ENCODE data around the gene CKLF.
"Not testable (repeated sequence)": the region's sequence is repeated elsewhere in the genome, so short reads cannot be mapped to it uniquely, and the experiment has no call there.

The CKLF gene

DNA sequence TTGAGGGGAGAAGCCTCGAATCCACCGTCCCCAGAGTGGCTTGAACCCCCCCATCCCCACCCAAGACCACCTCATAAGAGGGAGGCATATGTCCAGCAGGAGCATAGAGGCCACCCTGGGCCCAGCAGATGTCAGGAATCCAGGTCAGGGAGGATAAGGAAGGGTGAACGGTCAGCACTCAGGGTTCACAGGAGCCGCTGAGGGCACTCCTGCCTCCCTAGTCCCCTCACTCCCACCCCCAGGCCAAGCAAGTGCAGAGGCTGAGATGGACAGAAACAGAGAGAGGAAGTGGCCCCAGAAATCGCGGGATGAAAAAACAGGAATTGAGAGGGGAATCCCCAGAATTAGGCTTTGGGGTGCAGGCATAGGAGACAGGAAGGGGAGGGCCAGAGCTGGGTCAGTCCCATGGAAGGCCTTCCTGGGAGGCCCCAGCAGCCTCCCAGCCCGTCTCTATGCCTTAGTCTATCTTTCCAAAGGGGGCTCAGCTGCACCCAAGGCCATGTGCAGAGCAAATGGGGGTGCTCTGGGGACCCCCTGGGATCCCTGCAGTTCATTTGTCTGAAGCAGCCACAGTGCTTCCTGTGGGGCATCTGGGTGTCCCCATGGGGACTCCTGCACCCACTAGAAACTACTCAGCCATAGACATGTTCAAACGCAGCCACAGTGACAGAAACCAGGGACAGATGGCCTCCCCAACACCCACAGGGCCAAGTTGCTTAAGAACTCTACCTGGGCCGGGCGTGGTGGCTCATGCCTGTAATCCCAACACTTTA is 53.8 kb downstream of the CKLF start:
- H3K4me1 Mint-ChIP-seq: peaks cover 36% of the 10 kb centered on the region
- peak overlapping the region; percentile 93 for H3K27ac Mint-ChIP-seq
- H3K27me3 Mint-ChIP-seq: no peaks in the 10 kb centered on the region
- H3K36me3 Mint-ChIP-seq: no peaks in the 10 kb centered on the region
- H3K9me3 Mint-ChIP-seq: no peaks in the 10 kb centered on the region
- H3K4me3 Mint-ChIP-seq: peak overlapping the region; percentile 84

DNA sequence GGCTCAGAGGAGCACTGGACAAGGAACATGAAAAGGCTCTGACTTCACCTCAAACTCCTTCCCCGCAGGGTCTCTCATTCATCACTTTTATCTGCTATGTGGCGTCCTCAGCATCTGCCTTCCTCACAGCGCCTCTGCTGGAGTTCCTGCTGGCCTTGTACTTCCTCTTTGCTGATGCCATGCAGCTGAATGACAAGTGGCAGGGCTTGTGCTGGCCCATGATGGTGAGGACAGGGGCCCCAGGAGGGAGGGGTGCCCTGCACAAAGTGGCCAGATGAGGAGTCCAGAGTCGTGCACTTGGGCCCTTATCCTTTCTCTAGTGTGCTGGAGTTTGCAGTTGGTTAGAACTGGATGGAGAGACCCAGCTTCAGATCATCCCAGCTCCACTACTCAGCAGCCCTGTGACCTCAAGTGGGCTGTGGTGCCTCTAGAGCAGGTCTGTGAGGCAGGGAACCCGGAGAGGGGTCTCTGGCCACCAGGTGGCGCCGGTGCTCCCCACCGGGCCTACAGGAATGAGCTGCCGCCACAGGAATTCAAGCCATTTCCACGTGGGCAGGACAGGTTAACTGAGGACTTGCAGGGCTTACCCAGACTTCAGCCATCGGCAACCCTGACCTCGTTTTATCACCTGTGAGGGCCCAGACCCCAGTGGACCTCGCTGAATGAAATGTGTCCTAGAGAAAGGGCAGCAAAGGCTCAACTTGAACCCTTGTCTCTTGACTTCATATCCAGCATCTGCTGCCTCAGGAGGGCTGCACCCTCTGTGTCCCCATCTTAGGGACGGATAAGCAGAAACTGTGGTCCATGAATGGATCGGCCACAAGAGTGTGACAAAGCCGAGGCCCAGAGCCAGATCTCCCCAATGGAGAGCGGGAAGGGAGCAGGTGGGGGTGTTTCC is 56.1 kb downstream of the CKLF start:
- Mint-ChIP-seq H3K9me3 (no peaks in the 10 kb centered on the region), H3K36me3 (no peaks in the 10 kb centered on the region), H3K27ac (no peak overlapping the region), H3K27me3 (no peaks in the 10 kb centered on the region), H3K4me1 (peaks cover 29% of the 10 kb centered on the region), H3K4me3 (no peak overlapping the region)

DNA sequence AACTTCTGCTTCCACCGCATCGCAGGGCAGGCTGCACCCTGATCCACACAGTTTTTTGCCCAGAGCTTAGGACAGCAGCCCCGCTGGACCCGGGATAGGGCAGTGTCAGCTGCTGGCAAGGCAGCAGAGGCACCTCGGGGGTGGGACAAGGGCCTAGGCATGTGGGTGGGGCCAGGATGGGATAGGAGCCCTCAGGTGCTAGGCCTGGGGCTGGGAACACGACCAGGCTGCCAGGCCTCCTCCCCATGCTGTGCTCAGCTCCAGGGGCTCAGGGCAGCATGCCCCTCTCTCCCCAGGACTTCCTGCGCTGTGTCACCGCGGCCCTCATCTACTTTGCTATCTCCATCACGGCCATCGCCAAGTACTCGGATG is 56.7 kb downstream of the CKLF start:
- Mint-ChIP-seq H3K9me3 (no peaks in the 10 kb centered on the region), H3K27ac (no peak overlapping the region), H3K4me1 (peaks cover 24% of the 10 kb centered on the region), H3K36me3 (no peaks in the 10 kb centered on the region), H3K27me3 (no peaks in the 10 kb centered on the region), H3K4me3 (no peak overlapping the region)

DNA sequence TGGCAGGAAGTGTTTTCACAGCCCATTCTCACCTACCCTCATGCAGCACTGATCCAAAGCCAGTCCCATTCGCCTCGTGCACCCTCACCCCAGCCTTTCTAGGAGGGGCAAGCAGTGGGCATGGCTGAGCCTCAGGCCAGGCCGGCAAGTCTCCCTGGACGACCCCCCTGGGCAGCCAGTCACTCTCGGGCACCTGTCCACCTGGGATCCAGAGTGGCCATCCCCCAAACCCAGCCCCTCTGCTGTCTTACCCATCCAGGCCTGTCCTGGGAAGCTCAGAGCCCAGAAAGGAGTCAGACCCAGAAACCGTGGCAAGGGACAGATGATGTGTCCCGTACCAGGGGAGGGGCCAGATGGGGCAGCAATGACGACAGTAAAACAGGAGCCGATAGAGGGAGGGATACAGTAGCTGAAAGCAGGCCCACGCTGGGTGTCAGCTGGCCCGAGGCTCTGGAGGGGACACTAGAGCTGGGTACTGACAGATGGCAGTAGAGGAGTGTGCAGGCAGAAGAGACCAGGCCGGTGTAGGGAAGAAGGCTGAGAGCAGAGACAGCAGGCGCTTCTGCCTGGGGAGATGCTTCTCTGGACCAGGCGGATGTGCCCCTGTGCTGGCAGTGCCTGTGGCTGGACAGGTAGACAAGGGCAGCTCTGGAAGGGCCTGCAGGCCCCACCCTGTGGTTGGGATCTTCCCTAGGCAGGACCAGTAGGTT is 57.9 kb downstream of the CKLF start:
- Mint-ChIP-seq H3K36me3 (no peaks in the 10 kb centered on the region), H3K27me3 (no peaks in the 10 kb centered on the region), H3K4me1 (peaks cover 24% of the 10 kb centered on the region), H3K4me3 (no peak overlapping the region), H3K27ac (no peak overlapping the region), H3K9me3 (no peaks in the 10 kb centered on the region)

DNA sequence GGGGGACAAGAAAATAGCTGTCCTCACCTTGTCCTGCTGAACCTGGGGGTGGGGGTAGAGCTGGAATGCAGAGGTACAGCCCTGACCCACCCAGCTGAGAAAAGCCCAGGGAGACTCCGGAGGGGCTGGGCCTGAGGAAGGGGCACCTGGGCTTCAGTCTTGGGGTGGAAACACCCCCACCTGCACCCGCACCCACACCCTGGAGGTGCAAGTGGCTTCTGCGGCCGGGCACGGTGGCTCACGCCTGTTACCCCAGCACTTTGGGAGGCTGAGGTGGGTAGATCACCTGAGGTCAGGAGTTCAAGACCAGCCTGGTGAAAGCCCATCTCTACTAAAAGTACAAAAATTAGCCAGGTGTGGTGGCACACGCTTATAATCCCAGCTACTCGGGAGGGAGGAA is 59.5 kb downstream of the CKLF start:
- peaks cover 15% of the 10 kb centered on the region for H3K4me1 Mint-ChIP-seq
- not testable (repeated sequence) for H3K27ac Mint-ChIP-seq, H3K27me3 Mint-ChIP-seq, H3K9me3 Mint-ChIP-seq, H3K36me3 Mint-ChIP-seq, H3K4me3 Mint-ChIP-seq

DNA sequence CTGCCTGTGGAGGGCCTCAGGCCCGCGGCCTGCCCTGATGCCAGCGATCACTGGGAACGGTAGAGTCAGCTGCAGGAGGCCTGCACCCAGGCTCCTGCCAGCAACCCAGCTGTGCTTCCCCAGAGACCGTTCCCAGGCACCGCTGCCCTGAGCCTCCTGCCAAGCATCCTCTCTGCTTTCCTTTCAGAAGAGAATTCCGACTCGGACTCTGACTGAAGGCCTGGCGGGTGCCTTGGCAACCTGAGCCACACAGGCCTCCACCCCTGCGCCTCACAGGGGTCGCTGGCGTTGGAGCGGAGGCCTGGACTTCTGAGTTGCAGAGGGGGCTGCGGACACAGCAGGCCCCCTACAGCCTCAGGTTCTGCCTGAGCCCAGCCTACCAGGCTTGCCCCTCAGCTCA is 60.0 kb downstream of the CKLF start:
- H3K27me3 Mint-ChIP-seq: no peaks in the 10 kb centered on the region

DNA sequence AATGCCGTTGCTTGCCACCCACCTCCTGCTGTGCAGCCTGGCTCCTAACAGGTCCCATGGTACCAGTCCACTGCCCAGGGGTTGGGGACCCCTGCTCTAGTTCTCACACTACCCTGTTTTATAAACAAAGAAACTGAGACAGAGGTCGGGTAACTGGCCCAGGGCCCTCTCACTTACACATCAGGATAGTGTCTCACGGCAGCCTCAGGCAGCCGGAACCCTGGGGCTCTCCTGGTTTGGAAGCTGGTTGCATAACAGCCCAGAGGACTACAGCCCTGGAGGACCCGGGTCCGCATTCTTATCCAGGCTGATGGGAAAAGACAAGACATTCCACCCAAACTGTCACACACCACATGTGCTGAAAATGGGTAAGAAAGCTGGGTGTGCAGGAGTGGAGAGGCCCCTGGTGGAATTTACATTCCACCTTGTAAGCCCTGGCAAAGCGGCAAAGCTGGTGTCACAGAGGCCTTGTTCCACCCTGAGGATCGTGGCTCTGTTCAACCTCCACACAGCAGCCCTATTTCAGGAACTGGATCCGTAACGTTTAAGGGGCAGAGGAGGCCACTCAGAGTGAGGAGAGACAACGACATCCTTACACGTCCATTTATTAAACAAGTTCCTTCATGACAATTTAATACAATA is 61.9 kb downstream of the CKLF start:
- Mint-ChIP-seq H3K36me3 (no peaks in the 10 kb centered on the region), H3K27me3 (no peaks in the 10 kb centered on the region), H3K4me1 (no peaks in the 10 kb centered on the region)

More for the DNA sequence above, 60.0 kb downstream of the CKLF start:
- no peaks in the 10 kb centered on the region for H3K9me3 Mint-ChIP-seq
- no peak overlapping the region for H3K27ac Mint-ChIP-seq
- no peaks in the 10 kb centered on the region for H3K36me3 Mint-ChIP-seq
- no peak overlapping the region for H3K4me3 Mint-ChIP-seq
- peaks cover 10% of the 10 kb centered on the region for H3K4me1 Mint-ChIP-seq

More for the DNA sequence above, 61.9 kb downstream of the CKLF start:
- no peak overlapping the region for H3K27ac Mint-ChIP-seq
- no peak overlapping the region for H3K4me3 Mint-ChIP-seq
- no peaks in the 10 kb centered on the region for H3K9me3 Mint-ChIP-seq

All from activated naive CD4-positive, alpha-beta T cell treated with anti-CD3 and anti-CD28 coated beads, Interleukin-2, amount 50 U/mL, for 24 hours (primary cell).